OCI-LY7 (cell line): ENCODE results near the gene SRSF4. TPM values are rescaled to one million over a fixed set of nuclear protein-coding genes. Genes with fewer than 3 reads are reported as not detected.
"Not testable (repeated sequence)": the region's sequence is repeated elsewhere in the genome, so short reads cannot be mapped to it uniquely, and the experiment has no call there.

Experiments used
- BruUV-seq: library from RNA; stranded (reverse); fragments of 400-500 nt; replicated peaks from 2 replicates; lab custom pipeline; 2021; lab: Mats Ljungman, UMichigan
- CTCF ChIA-PET: fragments of 300-600 bp; sonication (Branson Sonifier 250); formaldehyde crosslinking; loops from one replicate; lab custom pipeline; 2022; ENCODE audit warnings: antibody characterized with exemption; ENCODE audit not compliant: unreplicated experiment; lab: Charles Lee
- POLR2A ChIA-PET: fragments of 300-600 bp; sonication (Branson Sonifier 250); formaldehyde crosslinking; loops from one replicate; lab custom pipeline; 2022; ENCODE audit warnings: antibody characterized with exemption; lab: Charles Lee
- DNase-seq: peaks from one replicate; pipeline ENCODE4 v3.0.0-alpha.2; 2015; ENCODE audit warnings: low spot score
- H2AFZ ChIP-seq: fragments of 200-600 bp; sonication (generic), shearing (Covaris generic); 2 replicates; pipeline ENCODE4 v1.6.1; 2014; ENCODE audit warnings: mild to moderate bottlenecking, antibody characterized with exemption, low read length, moderate library complexity
- H3K27ac ChIP-seq: fragments of 200-600 bp; sonication (generic); 2 replicates; pipeline ENCODE4 v1.5.1; 2014; ENCODE audit warnings: mixed run types, low read depth, mild to moderate bottlenecking, moderate library complexity, low read length, inconsistent platforms; ENCODE audit not compliant: poor library complexity, severe bottlenecking
- H3K36me3 ChIP-seq: fragments of 200-600 bp; sonication (generic); 2 replicates; pipeline ENCODE4 v1.6.1; 2014; ENCODE audit warnings: mild to moderate bottlenecking, antibody characterized with exemption, low read length, moderate library complexity, mixed read lengths; ENCODE audit not compliant: insufficient read depth
- H3K4me1 ChIP-seq: fragments of 200-600 bp; sonication (generic); 2 replicates; pipeline ENCODE4 v1.5.1; 2014; ENCODE audit warnings: mild to moderate bottlenecking, low read length; ENCODE audit not compliant: insufficient read depth, poor library complexity, severe bottlenecking
- H3K4me2 ChIP-seq: fragments of 200-600 bp; sonication (generic); 2 replicates; pipeline ENCODE4 v1.6.1; 2014; ENCODE audit warnings: mild to moderate bottlenecking, low read length
- H3K4me3 ChIP-seq: fragments of 200-600 bp; sonication (generic); 2 replicates; pipeline ENCODE4 v1.5.1; 2014; ENCODE audit warnings: mild to moderate bottlenecking, low read depth, low read length; ENCODE audit not compliant: poor library complexity, severe bottlenecking
- H3K79me2 ChIP-seq: fragments of 200-600 bp; sonication (generic); 2 replicates; pipeline ENCODE4 v1.6.1; 2016; ENCODE audit warnings: low read depth, mild to moderate bottlenecking, low read length, moderate library complexity, mixed read lengths; ENCODE audit not compliant: insufficient read depth
- H3K9me2 ChIP-seq: fragments of 200-600 bp; sonication (generic); 2 replicates; pipeline ENCODE4 v1.6.1; 2016; ENCODE audit warnings: mild to moderate bottlenecking, low read length, mixed read lengths; ENCODE audit not compliant: insufficient read depth
- H3K9me3 ChIP-seq: fragments of 200-600 bp; sonication (generic); 2 replicates; pipeline ENCODE4 v1.6.1; 2014; ENCODE audit warnings: mild to moderate bottlenecking, mixed run types, low read length, mixed read lengths
- H4K20me1 ChIP-seq: fragments of 200-600 bp; sonication (generic); 2 replicates; pipeline ENCODE4 v1.6.1; 2014; ENCODE audit warnings: mild to moderate bottlenecking, antibody characterized with exemption, low read length, moderate library complexity, mixed read lengths; ENCODE audit not compliant: insufficient read depth
- CTCF ChIP-seq: fragments of 200-600 bp; sonication (generic); conservative IDR thresholded peaks from 2 replicates; pipeline ENCODE4 v1.5.1; 2014; ENCODE audit warnings: mild to moderate bottlenecking, antibody characterized with exemption, low read length, moderate library complexity, mixed read lengths
- EZH2phosphoT487 ChIP-seq: fragments of 200-600 bp; sonication (generic); IDR thresholded peaks from 2 replicates; pipeline ENCODE4 v1.6.1; 2018; ENCODE audit warnings: low read depth, borderline replicate concordance, mild to moderate bottlenecking, mixed run types, antibody characterized with exemption, low read length, moderate library complexity, mixed read lengths
- intact Hi-C: fragments of 100-400 bp; cut with micrococcal nuclease; formaldehyde crosslinking; loops from one replicate; pipeline ENCODE4 v1.10.0; 2022; ENCODE audit not compliant: unreplicated experiment
- total RNA-seq, 2 experiments: library from RNA; depleted of rRNA in 1 of 2; stranded (reverse); fragments of >200 nt in 1 of 2; shearing (Covaris generic) in 1 of 2; gene quantifications; 2 replicates each; pipeline ENCODE4 v1.2.3, GENCODE V29; 2014 to 2022

SRSF4 gene
- total RNA-seq, 2 experiments from 2014 or later = 52.8 to 122 TPM

- Histone ChIP-seq H3K4me2 (no peak overlapping the region), H3K4me1 (no peaks in the 10 kb centered on the region), H3K4me3 (no peak overlapping the region), H3K9me2 (no peaks in the 10 kb centered on the region), H2AFZ (no peak overlapping the region), H3K36me3 (peaks cover 96% of the 10 kb centered on the region), H3K27ac (no peak overlapping the region), H3K9me3 (no peaks in the 10 kb centered on the region), H3K79me2 (peaks cover 23% of the 10 kb centered on the region; the same call in 1 of the 2 replicates), H4K20me1 (0 out of 2 replicates have a peak, but pooled peaks cover 6% of the 10 kb centered on the region)
- no peak for TF ChIP-seq CTCF
- no peak for TF ChIP-seq EZH2phosphoT487
- DNase-seq = no peak
- no TSS peak for BruUV-seq
- ChIA-PET POLR2A (interaction anchor here (0.6 to 1.1 kb wide), 2 partner anchors 16 to 20 kb away, joined by 3 read pairs; no protein-coding TSS in a partner anchor), CTCF (no interaction called here)
- intact Hi-C loops = no loop called here
Observed at GRCh38 chr1:29156543-29157268, 25.0 kb downstream of the SRSF4 start.

GRCh38 chr1:29152046-29152805 is 29.5 kb downstream of the SRSF4 start:
- BruUV-seq = no TSS peak
- Histone ChIP-seq H3K9me3 (no peaks in the 10 kb centered on the region), H3K79me2 (no peaks in the 10 kb centered on the region), H3K9me2 (no peaks in the 10 kb centered on the region), H3K4me3 (no peak overlapping the region), H2AFZ (no peak overlapping the region), H3K27ac (no peak overlapping the region), H3K36me3 (peaks cover 98% of the 10 kb centered on the region), H4K20me1 (no peaks in the 10 kb centered on the region), H3K4me2 (no peak overlapping the region), H3K4me1 (no peaks in the 10 kb centered on the region)
- ChIA-PET POLR2A (interaction anchor here (0.6 kb wide), 1 partner anchor 11 kb away, joined by 3 read pairs; no protein-coding TSS in a partner anchor), CTCF (no interaction called here)
- intact Hi-C loops = no loop called here
- no peak for TF ChIP-seq CTCF
- TF ChIP-seq EZH2phosphoT487 = no peak
- no peak for DNase-seq

GRCh38 chr1:29150346-29150745 is 31.4 kb downstream of the SRSF4 start:
- H3K9me3 ChIP-seq, H3K79me2 ChIP-seq, H3K4me1 ChIP-seq, H2AFZ ChIP-seq, intact Hi-C loops, H3K27ac ChIP-seq, DNase-seq, H3K4me2 ChIP-seq, H3K9me2 ChIP-seq, H3K4me3 ChIP-seq, CTCF ChIA-PET, BruUV-seq, H4K20me1 ChIP-seq: not testable (repeated sequence)
- peaks cover 98% of the 10 kb centered on the region for H3K36me3 ChIP-seq
- POLR2A ChIA-PET = interaction anchor here (0.6 kb wide), 1 partner anchor 433 kb away, joined by 4 read pairs; no protein-coding TSS in a partner anchor
